H1 (cell line): Measurements from ENCODE around the gene GUCY1A2.

Source experiments
- CHD1 ChIP-seq: IDR thresholded peaks from 2 replicates; pipeline ENCODE4 v1.6.1; 2012; ENCODE audit warnings: low read depth, low read length, improper control_type of control experiment
- CTCF ChIP-seq, 3 experiments: IDR thresholded peaks; 1 replicate in 2 of 3; 2 replicates in 1 of 3; pipeline versions ENCODE4 v1.5.1 to v1.6.1; 2011; ENCODE audit warnings: low read length in 3 of 3, mild to moderate bottlenecking in 3 of 3, inconsistent platforms in 2 of 3, low read depth in 1 of 3, moderate library complexity in 1 of 3; ENCODE audit not compliant: insufficient read depth in 1 of 3; ENCODE audit errors: control extremely low read depth in 1 of 3
- POLR2A ChIP-seq, 2 experiments: IDR thresholded peaks; 1 replicate in 1 of 2; 2 replicates in 1 of 2; pipeline ENCODE4 v1.6.1; 2011; ENCODE audit warnings: low read depth in 2 of 2, low read length in 2 of 2, mild to moderate bottlenecking in 2 of 2; ENCODE audit errors: control extremely low read depth in 1 of 2
- TF ChIP-seq, protein P1 (sequence below): IDR thresholded peaks from 2 replicates; pipeline ENCODE4 v1.6.1; 2012; ENCODE audit warnings: inconsistent platforms

GRCh38 chr11:107041088-107041444 is 22.8 kb upstream of the GUCY1A2 start:
- TF ChIP-seq CTCF (IDR thresholded peaks at IDR 0.05; ENCODE audit: control extremely low read depth in 1 of 3, insufficient read depth in 1 of 3, low read depth in 1 of 3, low read length in 3 of 3) (no peak), POLR2A (IDR thresholded peaks at IDR 0.05; ENCODE audit: control extremely low read depth in 1 of 2, low read depth in 2 of 2, low read length in 2 of 2) (no peak), CHD1 (no peak)
- TF ChIP-seq, protein P1, sequence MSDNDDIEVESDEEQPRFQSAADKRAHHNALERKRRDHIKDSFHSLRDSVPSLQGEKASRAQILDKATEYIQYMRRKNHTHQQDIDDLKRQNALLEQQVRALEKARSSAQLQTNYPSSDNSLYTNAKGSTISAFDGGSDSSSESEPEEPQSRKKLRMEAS, result no peak
